CMK (cell line): ENCODE measurements around the gene PDGFB.

Experiments
- DNase-seq: peaks from one replicate; pipeline ENCODE4 v3.0.0-alpha.2; 2010; ENCODE audit warnings: low read depth

PDGFB gene

GRCh38 chr22:39244496-39245129 is at the start of gene PDGFB:
PDGFB (minus strand) TSS chr22:39244982; CDS start chr22:39243963, 1,019 bp downstream.
- DNase-seq, result no peak

GRCh38 chr22:39293766-39294368 is 49.1 kb upstream of the PDGFB start:
- no peak for DNase-seq

- peak; percentile 72 for DNase-seq
Measured at GRCh38 chr22:39292561-39293074, 47.8 kb upstream of the PDGFB start.

- no peak for DNase-seq
Measured at GRCh38 chr22:39292031-39292462, 47.3 kb upstream of the PDGFB start.

- DNase-seq, result no peak
Measured at GRCh38 chr22:39291523-39291922, 46.7 kb upstream of the PDGFB start.

- no peak for DNase-seq
Measured at GRCh38 chr22:39290724-39291161, 46.0 kb upstream of the PDGFB start.

GRCh38 chr22:39289975-39290720 is 45.4 kb upstream of the PDGFB start:
- DNase-seq, result no peak

GRCh38 chr22:39289533-39289932 is 44.8 kb upstream of the PDGFB start:
- no peak for DNase-seq

GRCh38 chr22:39288135-39288898 is 43.5 kb upstream of the PDGFB start:
- DNase-seq, result no peak

- DNase-seq, result no peak
Measured at GRCh38 chr22:39287076-39287725, 42.4 kb upstream of the PDGFB start.

- no peak for DNase-seq
Measured at GRCh38 chr22:39284983-39285382, 40.2 kb upstream of the PDGFB start.

- no peak for DNase-seq
Measured at GRCh38 chr22:39284142-39284980, 39.6 kb upstream of the PDGFB start.

GRCh38 chr22:39283322-39284141 is 38.8 kb upstream of the PDGFB start:
- DNase-seq, result no peak

GRCh38 chr22:39282645-39283321 is 38.0 kb upstream of the PDGFB start:
- DNase-seq, result no peak

GRCh38 chr22:39281126-39281525 is 36.3 kb upstream of the PDGFB start:
- no peak for DNase-seq

- DNase-seq, result no peak
Measured at GRCh38 chr22:39280250-39280649, 35.5 kb upstream of the PDGFB start.

GRCh38 chr22:39279170-39279850 is 34.5 kb upstream of the PDGFB start:
- DNase-seq, result no peak

- DNase-seq, result no peak
Measured at GRCh38 chr22:39278040-39278439, 33.3 kb upstream of the PDGFB start.
